Retinal pigment epithelial cell (primary cell): ENCODE data around the gene PRDX2.
"Not testable (repeated sequence)": the region's sequence is repeated elsewhere in the genome, so short reads cannot be mapped to it uniquely, and the experiment has no call there.

Source experiments
- DNase-seq: peaks from one replicate; pipeline ENCODE4 v3.0.0-alpha.2; 2010; ENCODE audit warnings: low read depth
- H3K4me3 ChIP-seq: 2 replicates; pipeline ENCODE4 v1.5.1; 2011; ENCODE audit warnings: mild to moderate bottlenecking, low read length, control low read depth, moderate library complexity
- TF ChIP-seq, protein P1 (sequence below): conservative IDR thresholded peaks from 2 replicates; pipeline ENCODE4 v1.5.1; 2011; ENCODE audit warnings: low read depth, low read length, control low read depth, inconsistent platforms

Gene PRDX2

GRCh38 chr19:12799742-12800465, 1.7 kb downstream of the PRDX2 start:
- TF ChIP-seq, protein P1, sequence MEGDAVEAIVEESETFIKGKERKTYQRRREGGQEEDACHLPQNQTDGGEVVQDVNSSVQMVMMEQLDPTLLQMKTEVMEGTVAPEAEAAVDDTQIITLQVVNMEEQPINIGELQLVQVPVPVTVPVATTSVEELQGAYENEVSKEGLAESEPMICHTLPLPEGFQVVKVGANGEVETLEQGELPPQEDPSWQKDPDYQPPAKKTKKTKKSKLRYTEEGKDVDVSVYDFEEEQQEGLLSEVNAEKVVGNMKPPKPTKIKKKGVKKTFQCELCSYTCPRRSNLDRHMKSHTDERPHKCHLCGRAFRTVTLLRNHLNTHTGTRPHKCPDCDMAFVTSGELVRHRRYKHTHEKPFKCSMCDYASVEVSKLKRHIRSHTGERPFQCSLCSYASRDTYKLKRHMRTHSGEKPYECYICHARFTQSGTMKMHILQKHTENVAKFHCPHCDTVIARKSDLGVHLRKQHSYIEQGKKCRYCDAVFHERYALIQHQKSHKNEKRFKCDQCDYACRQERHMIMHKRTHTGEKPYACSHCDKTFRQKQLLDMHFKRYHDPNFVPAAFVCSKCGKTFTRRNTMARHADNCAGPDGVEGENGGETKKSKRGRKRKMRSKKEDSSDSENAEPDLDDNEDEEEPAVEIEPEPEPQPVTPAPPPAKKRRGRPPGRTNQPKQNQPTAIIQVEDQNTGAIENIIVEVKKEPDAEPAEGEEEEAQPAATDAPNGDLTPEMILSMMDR = no peak
- no peak for DNase-seq
- H3K4me3 ChIP-seq = no peak overlapping the region

DNA sequence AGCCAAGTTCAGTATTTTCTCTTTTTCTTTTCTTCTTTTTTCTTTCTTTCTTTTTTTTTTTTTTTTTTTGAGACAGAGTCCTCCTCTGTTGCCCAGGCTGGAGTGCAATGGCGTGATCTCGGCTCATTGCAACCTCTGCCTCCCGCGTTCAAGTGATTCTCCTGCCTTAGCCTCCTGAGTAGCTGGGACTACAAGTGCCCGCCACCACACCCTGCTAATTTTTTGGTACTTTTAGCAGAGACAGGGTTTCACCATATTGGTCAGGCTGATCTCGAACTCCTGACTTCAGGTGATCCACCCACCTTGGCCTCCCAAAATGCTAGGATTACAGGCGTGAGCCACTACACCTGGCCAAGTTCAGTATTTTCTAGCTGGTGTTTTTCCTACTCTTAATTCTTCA, 4.0 kb downstream of the PRDX2 start:
- DNase-seq, H3K4me3 ChIP-seq: not testable (repeated sequence)

DNA sequence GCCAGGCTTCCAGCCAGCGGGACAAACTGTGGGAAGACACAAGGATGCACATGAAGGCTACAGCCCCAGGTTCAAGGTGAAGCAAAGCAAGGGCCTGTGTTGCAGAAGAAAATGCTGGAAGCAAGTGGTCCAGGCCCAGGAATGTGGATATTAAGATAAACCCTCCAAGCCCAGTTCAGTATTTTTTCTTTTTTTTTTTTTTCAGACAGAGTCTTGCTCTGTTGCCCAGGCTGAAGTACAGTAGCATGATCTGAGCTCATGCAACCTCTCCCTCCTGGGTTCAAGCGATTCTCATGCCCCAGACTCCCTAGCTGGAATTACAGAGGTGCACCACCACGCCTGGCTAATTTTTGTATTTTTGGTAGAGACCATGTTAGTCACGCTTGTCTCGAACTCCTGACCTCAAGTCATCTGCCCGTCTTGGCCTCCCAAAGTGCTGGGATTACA, 4.4 kb downstream of the PRDX2 start:
- no peak overlapping the region for H3K4me3 ChIP-seq
- DNase-seq = no peak
- TF ChIP-seq, protein P1 = no peak

- TF ChIP-seq, protein P1 = peak; percentile 94
- DNase-seq = no peak
- no peak overlapping the region for H3K4me3 ChIP-seq
These were observed 5.2 kb downstream of the PRDX2 start for GRCh38 chr19:12796146-12797071.

DNA sequence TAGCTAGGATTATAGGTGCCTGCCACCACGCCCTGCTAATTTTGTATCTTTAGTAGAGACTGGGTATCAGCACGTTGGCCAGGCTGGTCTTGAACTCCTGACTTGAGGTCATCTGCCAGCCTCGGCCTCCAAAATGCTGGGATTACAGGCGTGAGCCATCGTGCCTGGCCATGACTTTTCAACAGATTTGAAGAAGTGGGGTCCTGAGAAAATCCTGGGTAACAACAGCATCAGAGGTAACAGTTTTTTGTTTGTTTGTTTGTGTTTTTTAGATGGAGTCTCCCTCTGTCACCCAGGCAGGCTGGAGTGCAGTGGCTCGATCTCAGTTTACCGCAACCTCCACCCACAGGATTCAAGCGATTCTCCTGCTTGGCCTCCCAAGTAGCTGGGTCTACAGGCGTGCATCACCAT, 6.6 kb downstream of the PRDX2 start:
- no peak overlapping the region for H3K4me3 ChIP-seq
- no peak for DNase-seq
- TF ChIP-seq, protein P1 = no peak

DNA sequence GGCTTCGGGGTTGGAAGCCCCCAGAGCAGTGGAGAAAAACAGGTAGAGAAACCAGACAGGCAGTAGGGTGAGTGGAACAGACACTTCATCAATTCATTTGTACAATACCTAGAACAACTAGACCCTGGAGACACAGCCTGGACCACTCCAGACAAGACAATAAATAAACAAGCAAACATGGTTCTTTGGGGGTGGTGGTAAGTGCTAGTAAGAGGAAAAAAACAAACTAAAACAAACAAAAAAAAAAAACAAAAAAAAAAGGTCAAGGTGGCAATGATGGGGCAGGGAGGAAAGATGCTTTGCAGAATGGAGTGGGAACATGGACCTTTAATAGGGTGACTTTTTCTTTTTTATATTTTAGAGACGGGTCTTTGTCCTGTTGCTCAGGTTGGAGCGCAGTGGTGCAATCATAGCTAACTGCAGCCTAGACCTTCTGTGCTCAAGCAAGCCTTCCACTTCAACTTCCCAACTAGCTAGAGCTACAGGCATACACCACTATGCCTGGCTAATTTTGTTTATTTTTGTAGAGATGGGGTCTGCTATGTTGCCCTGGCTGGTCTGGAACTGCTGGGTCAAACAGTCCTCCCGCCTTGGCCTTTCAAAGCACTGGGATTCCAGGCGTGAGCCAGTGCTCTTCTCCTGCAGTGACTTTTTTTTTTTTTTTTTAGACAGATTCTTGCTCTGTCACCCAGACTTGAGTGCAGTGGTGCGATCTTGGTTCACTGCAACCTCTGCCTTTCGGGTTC, 7.2 kb downstream of the PRDX2 start:
- peak overlapping the region; percentile 76 for H3K4me3 ChIP-seq
- TF ChIP-seq, protein P1 = no peak
- DNase-seq = no peak
